ENCODE measurements around the gene UHRF1. TPM values are rescaled to one million over a fixed set of nuclear protein-coding genes. Genes with fewer than 3 reads are reported as not detected.
A peak's percentile ranks its signal among the peaks of the same experiment; 100 is the strongest.

UHRF1 gene
- total RNA-seq, 1 donor, result 7.6 TPM

DNA sequence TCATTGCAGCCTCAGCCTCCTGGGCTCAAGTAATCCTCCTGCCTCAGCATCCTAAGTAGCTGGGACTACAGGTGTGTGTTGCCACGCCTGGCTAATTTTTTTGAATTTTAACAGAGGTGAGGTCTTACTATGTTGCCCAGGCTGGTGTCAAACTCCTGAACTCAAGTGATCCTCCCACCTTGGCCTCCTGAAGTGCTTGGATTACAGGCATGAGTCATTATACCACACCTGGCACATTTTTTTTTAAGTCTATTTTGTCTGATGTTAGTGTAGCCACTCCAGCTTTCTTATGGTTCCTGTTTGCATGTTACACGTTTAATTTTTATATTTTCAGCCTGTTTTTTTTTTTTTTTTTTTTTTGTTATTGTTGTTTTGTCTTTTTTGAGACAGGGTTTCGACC lies 84.4 kb downstream of the UHRF1 start:
- no peaks in the 10 kb centered on the region for H3K9me3 ChIP-seq (ENCODE audit: low read depth, low read length)
- no peak overlapping the region for H3K27ac ChIP-seq (ENCODE audit: low read depth, low read length)
- no peak for DNase-seq (ENCODE audit: insufficient read length, low spot score, missing footprints)
- H3K4me1 ChIP-seq (ENCODE audit: insufficient read depth, low read length), result peaks cover 5% of the 10 kb centered on the region
- TF ChIP-seq, protein P1, sequence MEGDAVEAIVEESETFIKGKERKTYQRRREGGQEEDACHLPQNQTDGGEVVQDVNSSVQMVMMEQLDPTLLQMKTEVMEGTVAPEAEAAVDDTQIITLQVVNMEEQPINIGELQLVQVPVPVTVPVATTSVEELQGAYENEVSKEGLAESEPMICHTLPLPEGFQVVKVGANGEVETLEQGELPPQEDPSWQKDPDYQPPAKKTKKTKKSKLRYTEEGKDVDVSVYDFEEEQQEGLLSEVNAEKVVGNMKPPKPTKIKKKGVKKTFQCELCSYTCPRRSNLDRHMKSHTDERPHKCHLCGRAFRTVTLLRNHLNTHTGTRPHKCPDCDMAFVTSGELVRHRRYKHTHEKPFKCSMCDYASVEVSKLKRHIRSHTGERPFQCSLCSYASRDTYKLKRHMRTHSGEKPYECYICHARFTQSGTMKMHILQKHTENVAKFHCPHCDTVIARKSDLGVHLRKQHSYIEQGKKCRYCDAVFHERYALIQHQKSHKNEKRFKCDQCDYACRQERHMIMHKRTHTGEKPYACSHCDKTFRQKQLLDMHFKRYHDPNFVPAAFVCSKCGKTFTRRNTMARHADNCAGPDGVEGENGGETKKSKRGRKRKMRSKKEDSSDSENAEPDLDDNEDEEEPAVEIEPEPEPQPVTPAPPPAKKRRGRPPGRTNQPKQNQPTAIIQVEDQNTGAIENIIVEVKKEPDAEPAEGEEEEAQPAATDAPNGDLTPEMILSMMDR (IDR thresholded peaks at IDR 0.05; ENCODE audit: extremely low read depth, low read depth, low read length), result no peak
- peaks cover 11% of the 10 kb centered on the region for H3K36me3 ChIP-seq (ENCODE audit: insufficient read depth, low read length)
- no peak overlapping the region for H3K4me2 ChIP-seq (ENCODE audit: insufficient read depth, low read length)
- H2AFZ ChIP-seq (ENCODE audit: low read length), result no peak overlapping the region
- peaks cover 82% of the 10 kb centered on the region for H3K79me2 ChIP-seq (ENCODE audit: insufficient read depth, low read length)
- H3K27me3 ChIP-seq (ENCODE audit: insufficient read depth, low read length), result no peaks in the 10 kb centered on the region
- H4K20me1 ChIP-seq (ENCODE audit: insufficient read depth, low read length), result peaks cover 56% of the 10 kb centered on the region
- H3K4me3 ChIP-seq (ENCODE audit: insufficient read depth, low read length), result no peak overlapping the region

DNA sequence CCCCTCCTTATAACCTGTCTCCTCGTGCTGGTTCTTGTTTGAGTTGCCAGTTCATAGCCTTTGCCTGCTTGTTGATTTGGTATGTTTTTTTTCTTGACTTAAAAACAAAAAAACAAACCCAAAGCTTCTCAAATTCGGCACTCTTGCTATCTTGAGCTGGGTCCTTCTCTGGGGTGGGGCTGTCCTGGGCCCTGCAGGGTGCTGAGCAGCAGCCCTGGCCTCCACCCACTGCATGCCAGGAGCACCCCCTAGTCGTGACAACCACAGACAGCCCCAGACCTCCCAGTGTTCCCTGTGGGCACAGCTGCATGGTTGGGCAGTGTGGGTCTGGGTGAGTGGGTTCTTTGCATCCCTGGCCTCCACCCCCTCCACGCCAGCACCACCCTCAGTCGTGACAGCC lies 87.4 kb downstream of the UHRF1 start:
- Histone ChIP-seq H3K9me3 (ENCODE audit: low read depth, low read length) (no peaks in the 10 kb centered on the region), H4K20me1 (ENCODE audit: insufficient read depth, low read length) (peaks cover 52% of the 10 kb centered on the region), H3K4me1 (ENCODE audit: insufficient read depth, low read length) (peaks cover 5% of the 10 kb centered on the region), H3K4me2 (ENCODE audit: insufficient read depth, low read length) (no peak overlapping the region), H2AFZ (ENCODE audit: low read length) (no peak overlapping the region), H3K27ac (ENCODE audit: low read depth, low read length) (no peak overlapping the region), H3K4me3 (ENCODE audit: insufficient read depth, low read length) (no peak overlapping the region), H3K79me2 (ENCODE audit: insufficient read depth, low read length) (peaks cover 83% of the 10 kb centered on the region), H3K36me3 (ENCODE audit: insufficient read depth, low read length) (peaks cover 11% of the 10 kb centered on the region), H3K27me3 (ENCODE audit: insufficient read depth, low read length) (no peaks in the 10 kb centered on the region)
- TF ChIP-seq, protein P1 (IDR thresholded peaks at IDR 0.05; ENCODE audit: extremely low read depth, low read depth, low read length), result no peak
- no peak for DNase-seq (ENCODE audit: insufficient read length, low spot score, missing footprints)

DNA sequence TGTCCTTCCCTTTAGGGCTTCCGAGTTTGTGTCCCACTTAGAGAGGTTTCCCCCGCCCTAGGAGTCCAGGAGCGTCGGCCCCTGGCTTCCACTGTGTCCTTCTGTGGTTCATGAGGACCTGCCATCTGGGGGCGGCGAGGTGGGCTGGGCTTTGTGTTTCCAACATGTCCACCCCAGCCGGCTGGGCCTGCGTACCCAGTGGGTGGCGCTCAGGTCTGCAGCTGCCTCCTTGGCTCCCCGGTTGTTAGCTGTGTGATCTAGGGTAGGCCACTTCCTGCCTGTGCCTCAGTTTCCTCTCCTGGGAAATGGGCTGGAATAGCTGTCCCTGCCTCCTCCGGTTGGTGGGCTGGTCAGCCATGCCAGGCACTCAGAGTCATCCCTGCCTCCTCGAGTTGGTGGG lies 88.0 kb downstream of the UHRF1 start:
- Histone ChIP-seq H2AFZ (ENCODE audit: low read length) (no peak overlapping the region), H3K4me2 (ENCODE audit: insufficient read depth, low read length) (no peak overlapping the region), H4K20me1 (ENCODE audit: insufficient read depth, low read length) (peaks cover 46% of the 10 kb centered on the region), H3K27me3 (ENCODE audit: insufficient read depth, low read length) (no peaks in the 10 kb centered on the region), H3K79me2 (ENCODE audit: insufficient read depth, low read length) (peaks cover 77% of the 10 kb centered on the region), H3K27ac (ENCODE audit: low read depth, low read length) (no peak overlapping the region), H3K9me3 (ENCODE audit: low read depth, low read length) (no peaks in the 10 kb centered on the region), H3K36me3 (ENCODE audit: insufficient read depth, low read length) (peaks cover 6% of the 10 kb centered on the region), H3K4me3 (ENCODE audit: insufficient read depth, low read length) (no peak overlapping the region), H3K4me1 (ENCODE audit: insufficient read depth, low read length) (peaks cover 8% of the 10 kb centered on the region)
- TF ChIP-seq, protein P1 (IDR thresholded peaks at IDR 0.05; ENCODE audit: extremely low read depth, low read depth, low read length), result no peak
- peak; percentile 21 for DNase-seq (ENCODE audit: insufficient read length, low spot score, missing footprints)

DNA sequence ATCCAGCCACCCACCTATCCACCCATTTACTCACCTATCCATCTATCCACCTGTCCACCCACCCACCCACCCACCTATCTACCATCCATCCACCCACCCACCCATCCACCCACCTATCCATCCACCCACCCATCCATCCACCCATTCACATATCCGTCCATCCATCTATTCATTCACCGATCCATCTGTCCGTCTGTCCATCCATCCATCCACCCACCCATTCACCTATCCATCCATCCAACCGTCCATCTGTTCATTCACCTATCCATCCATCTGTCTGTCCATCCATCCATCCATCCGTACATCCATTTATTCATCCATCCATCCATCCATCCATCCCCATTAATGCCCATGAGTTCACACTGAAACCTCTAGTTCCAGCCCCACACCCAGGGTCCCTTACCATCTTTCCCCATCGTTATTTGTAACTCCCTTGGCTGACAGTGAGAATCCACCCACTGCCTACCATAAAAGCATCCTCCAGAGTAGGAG lies 90.9 kb downstream of the UHRF1 start:
- H3K79me2 ChIP-seq (ENCODE audit: insufficient read depth, low read length), result peaks cover 74% of the 10 kb centered on the region

More for the DNA sequence above, 90.9 kb downstream of the UHRF1 start:
- no peak for DNase-seq (ENCODE audit: insufficient read length, low spot score, missing footprints)
- Histone ChIP-seq H3K27me3 (ENCODE audit: insufficient read depth, low read length) (no peaks in the 10 kb centered on the region), H4K20me1 (ENCODE audit: insufficient read depth, low read length) (peaks cover 41% of the 10 kb centered on the region), H3K4me1 (ENCODE audit: insufficient read depth, low read length) (peaks cover 13% of the 10 kb centered on the region), H3K27ac (ENCODE audit: low read depth, low read length) (no peak overlapping the region), H3K4me3 (ENCODE audit: insufficient read depth, low read length) (no peak overlapping the region), H3K36me3 (ENCODE audit: insufficient read depth, low read length) (peaks cover 3% of the 10 kb centered on the region), H3K9me3 (ENCODE audit: low read depth, low read length) (no peaks in the 10 kb centered on the region), H2AFZ (ENCODE audit: low read length) (no peak overlapping the region), H3K4me2 (ENCODE audit: insufficient read depth, low read length) (no peak overlapping the region)
- TF ChIP-seq, protein P1 (IDR thresholded peaks at IDR 0.05; ENCODE audit: extremely low read depth, low read depth, low read length), result no peak

Measured in osteoblast (primary cell).